ENCODE data around the gene ABCC2. TPM values are rescaled to one million over a fixed set of nuclear protein-coding genes. Genes with fewer than 3 reads are reported as not detected.

The ABCC2 gene
- polyA plus RNA-seq, 1 donor: 1.0 TPM

DNA sequence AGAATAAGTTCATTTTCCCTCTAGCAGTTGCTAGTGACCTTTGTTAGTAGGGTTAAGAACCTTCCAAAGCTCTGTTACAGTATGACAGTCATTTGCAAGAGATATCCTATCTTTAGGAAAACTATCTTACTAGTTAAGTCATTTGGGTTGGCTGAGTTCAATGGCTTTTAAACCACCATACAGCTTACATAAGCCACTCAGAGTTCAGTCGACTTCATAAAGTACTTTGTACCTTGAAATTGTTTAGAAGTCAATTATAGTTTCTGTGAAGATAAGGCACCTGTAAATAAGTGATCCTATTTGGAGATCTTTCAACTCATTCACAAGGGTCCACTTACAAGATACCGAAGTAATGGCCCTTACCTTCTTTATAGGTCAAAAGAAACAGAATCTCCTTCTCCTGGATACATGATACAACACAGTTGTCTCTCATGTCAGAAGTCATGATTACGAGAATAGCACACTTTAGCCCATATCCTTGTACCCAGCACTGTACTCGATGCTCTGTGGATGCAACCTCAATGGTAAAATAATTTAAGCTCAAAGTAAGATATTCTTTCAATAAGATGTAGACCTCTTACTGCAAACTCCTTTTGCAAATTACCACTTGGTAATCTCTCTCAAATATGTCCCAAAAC lies 11.9 kb upstream of the ABCC2 start:
- DNase-seq (ENCODE audit: low read depth): no peak

DNA sequence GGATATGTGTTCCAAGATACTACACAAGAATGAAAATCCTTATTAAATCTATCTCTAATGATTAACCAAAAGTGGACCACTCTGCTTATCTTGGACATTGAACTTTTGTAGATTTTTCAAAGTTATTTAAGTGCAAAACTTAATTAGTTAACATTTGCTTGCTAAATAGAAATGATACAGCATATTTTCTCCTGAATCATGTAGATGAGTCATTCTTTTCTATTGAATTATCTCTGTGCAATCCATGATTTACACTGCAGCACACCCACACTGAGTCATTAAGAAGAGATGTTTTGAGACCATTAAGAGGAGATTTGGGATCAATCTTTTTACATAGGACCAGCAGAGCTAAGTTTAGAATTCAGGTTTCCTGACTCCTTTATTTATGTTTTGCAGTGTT lies 6.6 kb upstream of the ABCC2 start:
- DNase-seq (ENCODE audit: low read depth): no peak

DNA sequence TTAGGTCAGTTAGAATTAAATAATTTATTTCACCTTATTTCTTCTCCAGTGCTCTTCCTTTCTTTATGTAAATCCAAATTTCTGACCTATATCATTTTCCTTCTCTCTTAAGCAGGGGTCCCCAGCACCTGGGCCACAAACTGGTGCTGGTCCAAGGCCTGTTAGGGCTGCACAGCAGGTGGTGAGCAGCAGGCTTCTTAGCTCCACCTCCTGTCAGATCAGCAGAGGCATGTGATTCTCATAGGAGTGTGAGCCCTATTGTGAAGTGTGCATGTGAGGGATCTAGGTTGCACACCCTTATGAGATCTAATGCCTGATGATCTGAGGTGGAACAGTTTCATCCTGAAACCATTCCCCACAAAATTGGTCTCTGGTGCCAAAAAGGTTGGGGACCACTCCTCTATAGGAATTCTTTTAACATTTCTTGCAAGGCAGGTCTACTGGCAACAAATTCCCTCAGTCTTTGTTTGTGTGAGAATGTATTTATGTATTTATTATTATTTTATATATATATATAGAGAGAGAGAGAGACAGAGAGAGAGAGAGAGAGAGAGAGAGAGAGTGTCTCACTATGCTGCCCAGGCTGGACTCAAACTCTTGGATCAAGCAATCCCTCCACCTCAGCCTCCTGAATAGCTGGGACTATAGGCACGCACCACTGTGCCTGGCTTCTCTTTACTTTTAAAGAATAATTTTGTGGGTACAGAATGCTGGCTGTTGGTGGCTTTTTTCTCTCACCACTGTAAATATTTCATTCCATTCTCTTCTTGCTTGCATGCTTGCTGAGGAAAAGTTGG lies 4.3 kb upstream of the ABCC2 start:
- DNase-seq (ENCODE audit: low read depth): no peak

DNA sequence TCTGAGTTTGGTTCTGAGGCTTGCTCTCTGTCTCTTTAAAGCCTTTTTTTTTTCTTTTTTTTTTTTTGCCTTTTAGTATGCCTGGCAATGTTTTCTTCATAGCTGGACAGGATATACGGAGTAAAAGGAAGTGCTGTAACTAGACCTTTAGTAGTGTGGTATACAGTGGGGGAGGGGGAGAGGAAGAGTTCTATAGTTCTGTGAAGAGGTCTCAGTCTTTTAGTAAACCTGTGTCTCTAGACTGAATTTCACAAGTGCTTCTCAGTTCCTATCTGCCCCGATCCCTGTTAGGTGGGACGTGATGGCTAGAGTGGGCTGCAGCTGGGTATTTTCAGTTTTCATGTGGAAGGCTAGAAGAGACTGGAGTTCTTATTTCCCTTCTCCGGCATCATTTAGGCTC lies 3.1 kb upstream of the ABCC2 start:
- DNase-seq (ENCODE audit: low read depth): no peak

DNA sequence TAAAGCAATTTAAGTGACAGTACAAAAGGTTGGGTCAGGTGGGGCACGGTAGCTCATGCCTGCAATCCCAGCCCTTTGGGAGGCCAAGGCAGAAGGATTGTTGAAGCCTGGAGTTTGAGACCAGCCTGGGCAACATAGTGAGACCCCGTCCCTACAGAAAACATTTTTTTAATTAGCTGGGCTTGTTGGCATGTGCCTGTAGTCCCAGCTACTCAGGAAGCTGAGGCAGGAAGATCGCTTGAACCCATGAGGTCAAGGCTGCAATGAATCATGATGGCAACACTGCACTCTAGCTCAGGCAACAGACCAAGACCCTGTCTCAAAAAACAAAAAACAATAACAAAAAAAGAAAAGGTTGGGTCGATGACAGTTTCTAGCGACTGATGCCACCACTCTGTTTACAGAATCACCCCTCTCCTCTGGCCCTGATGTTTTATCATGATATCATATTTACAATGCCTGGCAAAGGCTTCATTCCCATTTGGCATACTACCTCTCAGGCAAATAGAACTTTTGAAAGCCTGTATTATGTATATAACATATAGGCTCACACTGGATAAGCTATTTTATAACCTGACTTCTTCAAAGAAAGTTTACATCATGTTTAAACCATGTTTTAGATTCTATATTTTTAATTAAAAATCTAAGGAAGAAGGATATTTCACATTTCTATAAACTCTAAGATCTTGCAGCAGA lies 558 bp upstream of the ABCC2 start:
- DNase-seq (ENCODE audit: low read depth): no peak

DNA sequence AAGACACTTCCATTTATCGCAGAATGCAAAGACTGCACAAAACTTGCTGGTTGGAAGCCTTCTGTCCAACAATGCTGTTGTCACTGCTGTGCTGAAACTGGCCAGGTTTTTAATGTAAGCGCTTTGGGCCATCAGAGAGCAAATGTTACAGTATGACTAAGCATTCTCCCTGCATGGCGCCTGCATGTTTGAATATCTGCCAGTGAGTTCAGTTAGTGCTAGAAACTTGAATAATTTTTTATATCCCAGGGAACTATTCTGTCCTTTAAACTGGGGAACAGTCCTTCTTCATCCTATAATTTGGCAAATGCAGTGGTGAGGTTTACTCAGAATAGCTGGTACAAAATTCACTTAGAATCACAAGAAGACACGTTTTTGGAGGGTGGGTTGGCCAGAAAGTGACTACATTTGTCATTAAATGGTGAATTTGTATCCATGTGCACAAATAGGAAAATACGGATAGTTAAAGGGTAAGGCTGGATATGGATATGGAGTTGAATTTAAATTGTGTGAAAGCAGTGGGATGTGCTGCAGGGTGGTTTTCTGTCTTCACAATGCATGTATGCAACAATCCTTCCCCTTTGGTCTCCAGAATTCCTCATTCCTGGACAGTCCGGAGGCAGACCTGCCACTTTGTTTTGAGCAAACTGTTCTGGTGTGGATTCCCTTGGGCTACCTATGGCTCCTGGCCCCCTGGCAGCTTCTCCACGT lies 1.7 kb downstream of the ABCC2 start:
- DNase-seq (ENCODE audit: low read depth): no peak

DNA sequence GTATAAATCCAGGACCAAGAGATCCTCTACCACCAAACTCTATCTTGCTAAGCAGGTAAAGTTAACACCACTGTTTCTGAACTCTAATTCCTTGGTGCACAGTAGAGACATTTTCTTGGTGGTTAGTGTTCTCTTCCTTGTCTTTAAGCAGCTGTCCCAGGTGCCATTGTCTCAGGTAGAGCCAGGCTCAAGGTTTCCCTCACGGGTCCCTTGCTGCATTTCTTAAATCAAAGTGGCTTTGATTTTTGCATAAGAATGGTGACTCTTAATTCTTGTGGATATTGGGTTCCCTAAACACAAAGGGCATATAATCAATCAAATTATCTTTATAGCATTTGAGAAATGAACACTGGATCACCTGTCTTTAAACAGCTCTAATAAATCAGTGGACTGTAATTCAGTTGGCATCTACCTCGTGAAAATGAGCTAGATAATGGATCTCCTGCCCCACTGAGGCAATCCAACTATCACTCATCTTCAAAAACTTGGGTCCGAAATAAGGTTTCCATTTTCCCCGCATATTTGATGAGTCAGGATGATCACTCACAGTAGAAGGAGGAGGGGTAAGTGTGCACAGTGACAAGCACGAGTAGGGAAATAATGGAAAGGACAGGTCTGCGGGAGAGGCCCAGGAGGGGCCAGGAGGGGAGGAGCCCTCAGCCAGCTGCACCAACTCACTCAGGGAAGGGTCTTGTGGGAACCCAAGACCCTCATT lies 2.4 kb downstream of the ABCC2 start:
- no peak for DNase-seq (ENCODE audit: low read depth)

DNA sequence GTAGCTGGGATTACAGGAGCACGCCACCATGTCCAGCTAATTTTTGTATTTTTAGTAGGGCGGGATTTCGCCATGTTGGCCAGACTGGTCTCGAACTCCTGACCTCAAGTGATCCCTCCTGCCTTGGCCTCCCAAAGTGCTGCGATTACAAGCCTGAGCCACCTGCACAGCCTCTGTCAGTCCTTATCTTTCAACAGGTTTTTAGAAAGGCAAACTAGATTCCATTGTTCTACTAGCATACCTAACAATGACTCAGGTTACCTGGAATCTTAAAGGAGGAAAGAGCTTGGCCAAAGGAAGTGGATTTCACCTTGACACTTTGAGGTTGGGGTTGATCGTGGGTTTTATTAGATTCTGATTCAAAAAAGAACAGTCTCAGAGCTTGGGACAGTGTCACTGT lies 3.2 kb downstream of the ABCC2 start:
- DNase-seq (ENCODE audit: low read depth): no peak

GRCh38 chr10:99787311-99787710 lies 4.9 kb downstream of the ABCC2 start:
- no peak for DNase-seq (ENCODE audit: low read depth)

DNA sequence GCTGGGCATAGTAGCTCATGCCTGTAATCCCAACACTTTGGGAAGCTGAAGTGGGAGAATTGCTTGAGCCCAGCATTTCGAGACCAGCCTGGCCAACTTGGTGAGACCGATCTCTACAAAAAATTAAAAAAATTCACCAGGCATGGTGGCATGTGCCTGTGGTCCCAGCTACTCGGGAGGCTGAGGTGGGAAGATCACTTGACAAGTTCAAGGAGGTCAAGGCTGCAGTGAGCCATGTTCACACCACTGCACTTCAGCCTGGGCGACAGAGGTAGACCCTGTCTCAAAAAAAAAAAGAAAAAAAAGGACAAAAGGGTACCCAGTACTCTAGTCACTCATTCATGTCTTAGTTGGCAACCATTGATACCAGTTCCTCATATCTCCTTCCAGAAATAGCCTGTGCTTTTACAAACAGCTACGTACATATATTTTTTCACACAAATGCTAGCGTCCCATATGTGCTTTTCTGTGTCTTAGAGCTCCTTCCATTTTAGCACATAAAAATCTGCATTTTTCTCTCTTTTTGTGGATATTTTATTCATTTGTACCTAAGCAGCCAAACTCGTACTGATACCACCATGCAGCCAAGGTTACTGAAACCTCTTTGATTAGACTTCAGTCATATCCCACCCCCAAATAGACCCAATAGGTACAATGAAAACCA lies 5.5 kb downstream of the ABCC2 start:
- no peak for DNase-seq (ENCODE audit: low read depth)

DNA sequence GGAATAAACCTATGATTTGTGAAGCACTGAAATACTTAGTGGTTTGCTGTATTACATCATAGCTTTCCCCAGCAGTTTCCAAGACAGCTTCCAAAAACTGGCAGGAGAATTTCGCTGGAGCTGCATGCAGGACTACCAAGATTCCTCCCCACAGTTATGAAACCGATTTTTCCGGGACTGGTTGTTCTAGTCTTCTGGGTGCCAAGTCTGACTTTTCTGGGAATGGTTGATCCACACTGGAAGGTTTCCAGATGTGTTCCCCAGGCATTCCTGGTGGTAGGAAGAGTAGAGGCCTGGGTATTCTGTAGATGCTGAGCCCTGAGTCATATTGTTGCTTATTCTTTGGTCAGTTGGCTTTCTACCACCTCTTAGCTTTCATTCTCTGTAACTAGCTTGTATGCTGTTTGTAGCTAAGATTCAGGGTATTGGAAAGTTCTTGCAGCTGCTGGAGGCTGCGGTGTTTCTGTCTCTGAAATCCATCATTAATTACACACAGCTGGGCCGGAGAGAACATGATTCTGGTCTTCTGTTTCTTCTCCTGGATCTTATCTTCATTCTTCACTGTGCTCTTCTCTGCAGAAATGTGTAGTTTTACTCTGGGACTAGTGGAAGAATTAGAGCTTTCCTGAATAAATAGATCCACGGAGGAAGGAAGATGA lies 6.3 kb downstream of the ABCC2 start:
- peak; percentile 48 for DNase-seq (ENCODE audit: low read depth)

GRCh38 chr10:99791831-99792230 lies 9.4 kb downstream of the ABCC2 start:
- DNase-seq (ENCODE audit: low read depth): no peak

DNA sequence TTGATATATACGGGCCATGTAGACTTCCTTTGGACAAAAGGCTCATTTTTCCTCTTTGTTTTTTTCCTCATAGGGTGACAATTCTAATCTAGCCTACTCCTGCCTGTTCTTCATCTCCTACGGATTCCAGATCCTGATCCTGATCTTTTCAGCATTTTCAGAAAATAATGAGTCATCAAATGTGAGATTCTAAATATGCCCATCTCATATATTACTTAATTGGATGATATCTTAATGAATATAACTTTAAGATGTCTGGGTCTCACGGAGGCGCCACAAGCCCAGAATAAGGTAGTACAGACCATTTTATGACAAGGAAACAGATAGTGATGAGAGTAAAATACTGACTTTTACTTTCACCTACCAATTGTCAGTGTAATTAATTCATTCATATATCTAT lies 11.4 kb downstream of the ABCC2 start:
- DNase-seq (ENCODE audit: low read depth): no peak

- DNase-seq (ENCODE audit: low read depth): no peak
These were observed 14.5 kb downstream of the ABCC2 start for GRCh38 chr10:99796928-99797327.

GRCh38 chr10:99798031-99798430 lies 15.6 kb downstream of the ABCC2 start:
- DNase-seq (ENCODE audit: low read depth): no peak

GRCh38 chr10:99798920-99799319 lies 16.5 kb downstream of the ABCC2 start:
- no peak for DNase-seq (ENCODE audit: low read depth)

DNA sequence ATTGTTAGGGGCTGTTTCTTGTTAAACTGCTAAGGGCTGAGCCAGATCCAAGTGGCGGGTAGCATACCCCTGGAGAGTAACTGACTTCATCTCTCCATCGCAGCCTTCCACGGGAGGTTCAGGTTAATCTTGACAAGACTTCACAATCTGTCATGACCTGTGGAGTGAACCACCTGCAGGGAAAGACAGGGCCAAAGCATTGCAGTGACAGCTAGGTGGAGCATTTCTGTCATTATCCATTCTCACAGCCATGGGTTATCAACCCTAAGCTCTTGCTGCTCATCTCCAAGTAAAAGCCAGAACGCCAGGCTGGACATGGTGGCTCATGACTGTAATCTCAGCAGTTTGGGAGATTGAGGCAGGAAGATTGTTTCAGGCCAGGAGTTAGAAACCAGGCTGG lies 17.2 kb downstream of the ABCC2 start:
- DNase-seq (ENCODE audit: low read depth): no peak

- no peak for DNase-seq (ENCODE audit: low read depth)
These were observed 22.0 kb downstream of the ABCC2 start for GRCh38 chr10:99804471-99804870.

DNA sequence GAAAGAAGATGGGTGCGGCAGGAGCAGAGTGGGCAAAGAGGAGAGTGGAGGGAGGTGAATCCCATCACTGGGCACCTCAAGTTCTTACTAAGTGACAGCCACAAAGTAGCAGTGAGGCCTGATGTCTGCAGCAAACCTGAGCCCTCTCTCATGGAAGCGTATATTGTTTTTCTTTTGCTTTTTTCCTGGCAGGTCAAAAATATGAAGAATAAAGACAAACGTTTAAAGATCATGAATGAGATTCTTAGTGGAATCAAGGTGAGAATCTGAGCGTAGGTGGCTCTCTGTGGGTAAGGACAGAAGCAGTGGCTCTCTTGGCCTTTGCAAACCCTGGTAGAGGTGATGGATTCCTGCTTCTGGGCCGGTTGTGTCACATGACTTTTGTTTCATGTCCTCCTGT lies 22.8 kb downstream of the ABCC2 start:
- no peak for DNase-seq (ENCODE audit: low read depth)

DNA sequence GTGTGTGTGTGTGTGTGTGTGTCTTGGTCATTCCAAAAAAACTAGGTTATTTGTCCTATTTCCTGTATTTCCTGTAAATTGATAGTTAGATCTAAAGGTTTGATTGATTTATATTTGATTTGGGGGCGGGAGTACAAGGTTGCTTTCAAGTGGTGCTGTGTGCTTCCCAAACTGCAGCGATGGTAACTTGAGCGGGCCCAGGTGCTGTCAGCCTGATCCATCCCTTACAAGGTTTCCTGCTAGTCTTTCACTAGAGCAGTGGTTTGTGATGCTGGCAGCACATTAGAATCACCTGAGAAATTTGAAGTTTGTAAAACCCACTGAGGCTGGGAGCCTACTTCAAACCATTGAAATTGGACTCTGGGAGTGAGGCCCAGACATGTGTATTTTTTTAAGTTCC lies 23.7 kb downstream of the ABCC2 start:
- no peak for DNase-seq (ENCODE audit: low read depth)

DNA sequence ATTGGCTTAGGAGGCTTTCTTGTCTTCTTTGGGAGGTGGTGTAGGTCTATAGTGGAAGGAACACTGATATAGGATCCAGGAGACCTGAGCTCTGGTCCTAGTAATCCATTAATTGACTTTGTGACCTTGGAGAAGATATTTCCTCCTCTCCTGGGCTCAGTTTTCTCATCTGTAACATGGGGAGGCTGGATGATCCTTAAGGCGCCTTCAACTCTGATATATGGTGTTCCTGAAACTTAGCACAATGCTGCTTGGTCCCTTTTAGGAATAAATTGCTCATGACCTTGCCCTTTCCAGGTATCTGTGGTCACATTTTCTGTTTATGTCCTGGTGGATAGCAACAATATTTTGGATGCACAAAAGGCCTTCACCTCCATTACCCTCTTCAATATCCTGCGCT lies 25.3 kb downstream of the ABCC2 start:
- DNase-seq (ENCODE audit: low read depth): no peak

Data from forelimb muscle (tissue), 1 donor.